Lower lobe of right lung (tissue), 2 donors: ENCODE measurements around the gene FGF14. TPM values are rescaled to one million over a fixed set of nuclear protein-coding genes. Genes with fewer than 3 reads are reported as not detected.
"Not testable (repeated sequence)": the region's sequence is repeated elsewhere in the genome, so short reads cannot be mapped to it uniquely, and the experiment has no call there.

ENCODE experiments used
- ATAC-seq, 2 donors: fragments of 200-7000 bp; cut with Tn5 transposase; one replicate each; pipeline ENCODE4 v1.9.1; 2020 to 2022; ENCODE audit warnings: mild to moderate bottlenecking in 2 of 2, moderate library complexity in 2 of 2
- DNase-seq: peaks from one replicate; pipeline ENCODE4 v3.0.0-alpha.2; 2020
- H3K27ac ChIP-seq: fragments of 200-600 bp; one replicate; pipeline ENCODE4 v1.8.0; 2022
- H3K27me3 ChIP-seq: fragments of 200-600 bp; one replicate; pipeline ENCODE4 v1.8.0; 2022; ENCODE audit warnings: low read depth
- H3K36me3 ChIP-seq: fragments of 200-600 bp; one replicate; pipeline ENCODE4 v1.8.0; 2022; ENCODE audit warnings: mild to moderate bottlenecking
- H3K4me1 ChIP-seq: fragments of 200-600 bp; one replicate; pipeline ENCODE4 v1.8.0; 2022
- H3K4me3 ChIP-seq: fragments of 200-600 bp; one replicate; pipeline ENCODE4 v1.8.0; 2022; ENCODE audit warnings: mild to moderate bottlenecking
- H3K9me3 ChIP-seq: fragments of 200-600 bp; one replicate; pipeline ENCODE4 v1.8.0; 2022
- CTCF ChIP-seq: fragments of 200-600 bp; IDR thresholded peaks from one replicate; pipeline ENCODE4 v1.8.0; 2022; ENCODE audit warnings: antibody characterized with exemption, mild to moderate bottlenecking
- intact Hi-C: fragments of 100-400 bp; cut with DNase I; formaldehyde crosslinking; loops from one replicate; pipeline ENCODE4 v1.11.0; 2022
- total RNA-seq: library from RNA; stranded (reverse); fragmentation: NEBNext Ultra II Directional; extraction: Animal tissue kit (Norgen Biotek cat#: 25700); gene quantifications from one replicate; pipeline ENCODE4 v1.2.1, GENCODE V29; 2021
- donor health status: DM: no; HTN: yes; CAD: no; lungs with severe emphysema.

FGF14 gene
- total RNA-seq, 1 donor from 2014 or later = 5.0 TPM

GRCh38 chr13:102012299-102013293 lies 389.3 kb downstream of the FGF14 start:
- Histone ChIP-seq H3K4me1 (no peaks in the 10 kb centered on the region), H3K27ac (peak overlapping the region; percentile 44), H3K36me3 (no peaks in the 10 kb centered on the region), H3K27me3 (no peaks in the 10 kb centered on the region), H3K9me3 (peaks cover 11% of the 10 kb centered on the region), H3K4me3 (no peak overlapping the region)
- ATAC-seq = peak in 1 of 2 donors; percentile 37
- intact Hi-C loops = no loop called here
- DNase-seq = no peak
- TF ChIP-seq CTCF = no peak

GRCh38 chr13:102011455-102011854 lies 390.4 kb downstream of the FGF14 start:
- not testable (repeated sequence) for ATAC-seq
- H3K27ac ChIP-seq = peak overlapping the region; percentile 44

DNA sequence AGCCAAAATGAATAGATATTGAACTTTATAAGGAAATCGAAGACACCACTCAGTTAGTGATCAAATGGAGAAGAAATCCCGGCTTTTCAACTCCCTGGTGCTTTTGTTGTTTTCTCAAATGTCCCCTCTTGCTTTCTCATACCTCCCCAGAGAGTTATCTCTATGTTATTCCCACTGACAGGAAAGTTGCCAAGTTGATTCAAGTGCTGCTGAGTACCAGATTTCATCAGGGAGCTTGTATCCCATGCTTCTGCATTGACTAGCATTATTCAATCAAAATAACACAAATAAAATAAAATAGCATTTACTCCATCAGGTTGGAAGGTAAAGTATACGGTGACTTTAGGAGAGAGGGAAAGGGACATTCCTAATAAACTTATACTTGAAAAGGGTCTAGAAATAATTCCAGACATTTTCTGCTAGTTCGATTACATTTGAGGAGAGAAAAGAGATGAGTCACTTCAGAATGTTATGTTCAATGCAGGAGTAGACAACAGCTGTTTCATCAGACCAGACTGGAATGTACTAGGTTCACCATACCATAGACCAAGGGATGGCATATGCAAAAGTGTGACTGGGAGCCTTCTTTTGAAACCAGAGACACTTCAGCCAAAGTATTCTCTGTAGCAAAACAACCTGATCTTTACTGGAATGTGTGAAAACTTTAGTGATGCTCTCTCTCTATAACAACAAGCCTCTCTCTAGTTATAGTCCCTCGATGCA lies 397.8 kb downstream of the FGF14 start:
- no peak overlapping the region for H3K27ac ChIP-seq
- no peak overlapping the region for H3K4me3 ChIP-seq
- H3K27me3 ChIP-seq = no peaks in the 10 kb centered on the region
- intact Hi-C loops = no loop called here
- no peak for TF ChIP-seq CTCF
- H3K4me1 ChIP-seq = peaks cover 6% of the 10 kb centered on the region
- DNase-seq = no peak
- no peaks in the 10 kb centered on the region for H3K36me3 ChIP-seq
- no peak for ATAC-seq
- no peaks in the 10 kb centered on the region for H3K9me3 ChIP-seq

More at GRCh38 chr13:102011455-102011854, 390.4 kb downstream of the FGF14 start:
- H3K4me3 ChIP-seq, H3K27me3 ChIP-seq, DNase-seq, H3K4me1 ChIP-seq, H3K36me3 ChIP-seq, H3K9me3 ChIP-seq, intact Hi-C loops: not testable (repeated sequence)

DNA sequence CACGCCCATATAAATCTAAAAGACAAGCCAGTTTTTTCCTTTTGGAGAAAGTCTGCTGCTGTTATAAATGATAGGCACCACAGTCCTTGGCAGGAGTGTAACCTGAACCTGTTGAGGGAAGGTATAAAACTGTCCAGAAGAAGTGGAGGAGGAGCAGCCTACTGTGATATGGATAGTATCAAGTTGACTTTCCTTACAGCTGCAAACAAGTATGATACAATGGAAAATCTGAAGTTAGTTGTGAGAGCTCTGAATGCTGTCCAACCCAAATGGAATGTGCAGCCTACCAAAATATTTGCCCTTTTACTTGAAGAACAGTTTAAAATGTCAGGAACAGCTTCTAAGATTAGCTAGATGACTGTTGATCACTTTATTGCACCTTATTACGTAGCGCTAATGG lies 399.6 kb downstream of the FGF14 start:
- H3K9me3 ChIP-seq = no peaks in the 10 kb centered on the region
- no peaks in the 10 kb centered on the region for H3K36me3 ChIP-seq
- H3K4me1 ChIP-seq = peaks cover 6% of the 10 kb centered on the region
- no peak overlapping the region for H3K4me3 ChIP-seq
- H3K27ac ChIP-seq = no peak overlapping the region
- no peaks in the 10 kb centered on the region for H3K27me3 ChIP-seq
- DNase-seq (no peak), ATAC-seq (no peak)
- no peak for TF ChIP-seq CTCF
- intact Hi-C loops = no loop called here

GRCh38 chr13:102000764-102001163 lies 401.1 kb downstream of the FGF14 start:
- peaks cover 6% of the 10 kb centered on the region for H3K4me1 ChIP-seq
- no peaks in the 10 kb centered on the region for H3K27me3 ChIP-seq
- no peak for TF ChIP-seq CTCF
- H3K9me3 ChIP-seq = no peaks in the 10 kb centered on the region
- no peak for ATAC-seq
- no peak for DNase-seq
- intact Hi-C loops = no loop called here
- H3K36me3 ChIP-seq = no peaks in the 10 kb centered on the region
- no peak overlapping the region for H3K4me3 ChIP-seq
- H3K27ac ChIP-seq = no peak overlapping the region
